HuH-7 (cell line): Measurements from ENCODE around the gene MZB1.
"Not testable (repeated sequence)": the region's sequence is repeated elsewhere in the genome, so short reads cannot be mapped to it uniquely, and the experiment has no call there.

Experiments
- DNase-seq: peaks from one replicate; pipeline ENCODE4 v3.0.0; 2011; ENCODE audit warnings: low spot score

The MZB1 gene

DNA sequence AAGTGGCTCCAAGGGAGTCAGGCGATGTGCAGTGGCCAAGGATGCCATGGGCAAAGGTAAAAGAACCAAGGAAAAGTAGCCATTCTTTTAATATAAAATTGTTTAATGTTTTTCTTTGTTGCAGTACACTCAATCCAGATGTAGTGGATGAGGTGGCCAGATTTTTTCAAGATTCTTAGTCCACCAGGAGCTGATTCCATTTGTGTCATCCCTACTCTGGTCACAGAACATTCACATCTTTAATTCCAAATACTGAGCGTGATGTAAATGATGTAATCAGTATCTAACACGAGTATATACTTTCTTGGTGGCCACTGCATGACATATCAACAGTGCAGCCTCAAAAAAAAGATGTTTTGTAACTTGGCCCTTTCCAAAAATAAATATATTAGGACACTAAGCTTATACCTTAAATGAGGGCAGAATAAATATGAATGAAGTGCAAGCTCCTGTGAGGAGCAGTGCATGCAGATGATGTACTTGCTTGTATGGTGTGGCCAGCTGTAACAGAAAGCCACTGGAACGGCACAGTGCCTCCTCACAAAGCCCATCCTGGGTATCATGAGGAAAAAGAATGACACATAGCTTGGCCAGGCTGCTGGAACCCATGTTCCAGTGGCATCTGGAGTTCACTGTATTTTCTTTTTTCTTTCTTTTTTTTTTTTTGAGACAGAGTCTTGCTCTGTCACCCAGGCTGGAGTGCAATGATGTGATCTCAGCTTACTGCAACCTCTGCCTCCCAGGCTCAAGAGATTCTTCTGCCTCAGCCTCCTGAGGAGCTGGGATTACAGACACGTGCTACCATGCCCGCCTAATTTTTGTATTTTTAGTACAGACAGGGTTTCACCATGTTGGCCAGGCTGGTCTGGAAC, 20.6 kb upstream of the MZB1 start:
- DNase-seq = no peak

DNA sequence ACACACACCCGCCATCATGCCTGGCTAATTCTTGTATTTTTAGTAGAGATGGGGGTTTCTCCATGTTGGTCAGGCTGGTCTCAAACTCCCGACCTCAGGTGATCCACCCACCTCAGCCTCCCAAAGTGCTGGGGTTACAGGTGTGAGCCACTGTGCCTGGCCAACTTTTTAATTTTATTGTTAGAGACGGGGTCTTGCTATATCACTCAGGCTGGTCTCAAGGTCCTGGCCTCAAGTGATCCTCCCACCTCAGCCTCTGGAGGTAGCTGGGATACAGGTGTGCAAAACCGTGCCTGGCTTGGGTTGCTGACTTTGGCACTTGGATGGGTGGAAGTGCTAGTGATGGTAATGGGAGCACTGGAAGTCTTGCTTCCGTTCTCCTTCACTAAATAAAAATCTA, 19.4 kb upstream of the MZB1 start:
- DNase-seq = not testable (repeated sequence)

- no peak for DNase-seq
Measured at GRCh38 chr5:139408191-139408590, 18.5 kb upstream of the MZB1 start.

DNA sequence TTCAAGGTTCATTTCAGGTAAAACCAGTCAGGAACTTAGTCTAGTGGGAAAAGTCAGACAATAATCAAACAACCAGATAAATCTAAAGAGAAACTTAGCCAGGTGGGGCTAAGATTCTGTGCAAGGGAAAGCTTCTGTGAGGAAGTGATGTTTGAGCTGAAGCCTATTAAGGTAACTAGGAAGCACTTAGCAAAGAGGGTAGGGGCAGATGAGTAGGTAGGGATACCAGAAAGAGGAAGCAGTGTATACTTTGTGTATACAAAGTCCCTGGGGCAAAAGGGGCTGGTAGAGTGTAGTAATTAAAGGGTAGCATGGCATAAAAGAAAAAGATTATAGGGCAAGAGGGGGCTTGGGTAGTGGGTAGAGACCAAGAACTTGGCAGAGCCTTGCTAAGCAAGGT, 17.8 kb upstream of the MZB1 start:
- no peak for DNase-seq

DNA sequence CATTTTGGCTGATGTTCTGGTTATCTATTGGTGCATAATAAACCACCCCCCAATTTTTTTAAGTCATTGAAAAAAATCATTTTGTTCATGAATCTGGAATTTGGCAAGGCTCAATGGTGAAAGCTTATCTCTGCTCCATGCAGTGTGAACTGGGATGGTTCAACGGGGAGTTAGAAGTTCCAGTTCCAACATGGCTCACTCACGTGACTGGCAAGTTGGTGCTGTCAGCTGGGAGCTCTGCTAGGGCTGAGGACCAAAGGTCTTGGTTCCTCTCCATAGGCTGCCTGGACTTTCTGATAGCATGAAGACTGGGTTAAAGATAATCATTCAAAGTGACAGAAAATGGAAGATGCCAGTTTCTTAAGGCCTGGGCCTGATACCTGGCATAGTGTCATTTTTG, 17.2 kb upstream of the MZB1 start:
- no peak for DNase-seq

DNA sequence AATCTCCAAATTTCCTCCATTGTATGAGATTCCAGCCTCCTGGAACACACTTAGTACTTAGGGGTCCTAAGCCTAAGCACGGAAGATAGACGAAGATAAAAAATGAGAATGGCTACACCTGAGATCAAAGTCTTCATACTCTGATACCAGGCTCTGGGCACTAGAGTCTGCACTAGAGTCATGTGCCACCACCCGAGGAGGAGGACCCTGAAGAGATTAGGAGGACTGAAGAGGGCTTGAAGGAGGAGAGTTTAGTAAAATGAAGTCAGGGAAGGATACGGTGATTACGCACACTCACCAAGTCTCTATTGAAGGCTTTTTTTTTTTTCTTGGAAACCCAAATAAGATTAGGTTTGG, 14.7 kb upstream of the MZB1 start:
- no peak for DNase-seq

GRCh38 chr5:139403787-139404483, 14.2 kb upstream of the MZB1 start, which contains the start of gene SPATA24:
TSS of gene SPATA24 (minus strand) at chr5:139404089. CDS start at chr5:139404060, 29 bp downstream.
- DNase-seq = peak; percentile 94

GRCh38 chr5:139403418-139403786, 13.7 kb upstream of the MZB1 start:
- DNase-seq = no peak

GRCh38 chr5:139402561-139403158, 12.9 kb upstream of the MZB1 start:
- DNase-seq = peak; percentile 77

GRCh38 chr5:139401546-139401945, 11.8 kb upstream of the MZB1 start:
- DNase-seq = no peak

DNA sequence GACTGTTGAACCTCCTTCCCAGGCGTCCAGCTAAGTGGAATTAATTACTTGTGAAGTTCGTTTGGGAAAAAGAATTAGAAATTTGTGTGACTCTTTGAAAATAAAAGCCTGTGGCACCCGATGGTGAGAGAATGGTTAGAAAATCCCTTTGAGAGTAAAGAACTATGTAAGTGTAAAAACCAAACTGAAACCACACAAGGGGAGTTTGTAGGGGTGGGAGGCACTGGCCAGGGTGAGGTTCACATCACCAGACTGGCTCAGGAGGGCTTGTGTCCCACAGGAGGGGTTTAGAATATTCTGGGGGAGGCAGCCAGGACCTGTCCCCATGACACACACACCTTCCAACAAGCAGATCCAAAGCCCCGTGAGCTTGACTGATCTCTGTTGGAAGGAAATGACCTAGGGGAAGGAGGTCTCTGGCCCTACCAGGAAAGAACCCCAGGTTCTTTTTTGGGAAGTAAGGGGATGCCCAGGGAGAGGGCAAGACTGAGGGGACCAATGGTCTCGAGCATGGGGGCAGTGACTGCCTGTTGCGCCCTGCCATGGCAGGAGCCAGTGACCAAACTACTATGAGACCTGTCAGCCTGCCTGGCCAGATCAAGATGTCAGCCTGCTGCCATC, 9.9 kb upstream of the MZB1 start:
- no peak for DNase-seq

- DNase-seq = no peak
Measured at GRCh38 chr5:139397921-139398320, 8.2 kb upstream of the MZB1 start.

DNA sequence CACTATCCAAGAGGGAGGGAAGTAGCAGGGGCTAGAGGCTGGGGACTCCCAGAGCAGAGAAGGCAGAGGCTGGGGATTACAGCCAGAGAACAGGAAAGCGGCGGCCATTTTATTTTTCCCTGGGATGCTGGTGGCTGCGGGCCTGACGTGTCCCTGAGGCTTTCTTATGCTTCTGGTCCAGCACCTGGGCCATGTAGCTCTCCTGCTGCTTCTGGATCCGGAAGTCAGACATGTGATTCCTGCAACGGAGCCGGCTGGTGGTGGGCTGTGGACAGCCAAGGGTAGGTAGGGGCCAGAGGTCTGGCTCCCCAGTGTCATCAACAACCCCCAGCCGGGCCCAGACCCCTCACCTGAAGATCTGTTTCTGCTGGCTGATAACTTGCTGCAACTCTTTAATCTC, 7.0 kb upstream of the MZB1 start:
- DNase-seq = no peak

DNA sequence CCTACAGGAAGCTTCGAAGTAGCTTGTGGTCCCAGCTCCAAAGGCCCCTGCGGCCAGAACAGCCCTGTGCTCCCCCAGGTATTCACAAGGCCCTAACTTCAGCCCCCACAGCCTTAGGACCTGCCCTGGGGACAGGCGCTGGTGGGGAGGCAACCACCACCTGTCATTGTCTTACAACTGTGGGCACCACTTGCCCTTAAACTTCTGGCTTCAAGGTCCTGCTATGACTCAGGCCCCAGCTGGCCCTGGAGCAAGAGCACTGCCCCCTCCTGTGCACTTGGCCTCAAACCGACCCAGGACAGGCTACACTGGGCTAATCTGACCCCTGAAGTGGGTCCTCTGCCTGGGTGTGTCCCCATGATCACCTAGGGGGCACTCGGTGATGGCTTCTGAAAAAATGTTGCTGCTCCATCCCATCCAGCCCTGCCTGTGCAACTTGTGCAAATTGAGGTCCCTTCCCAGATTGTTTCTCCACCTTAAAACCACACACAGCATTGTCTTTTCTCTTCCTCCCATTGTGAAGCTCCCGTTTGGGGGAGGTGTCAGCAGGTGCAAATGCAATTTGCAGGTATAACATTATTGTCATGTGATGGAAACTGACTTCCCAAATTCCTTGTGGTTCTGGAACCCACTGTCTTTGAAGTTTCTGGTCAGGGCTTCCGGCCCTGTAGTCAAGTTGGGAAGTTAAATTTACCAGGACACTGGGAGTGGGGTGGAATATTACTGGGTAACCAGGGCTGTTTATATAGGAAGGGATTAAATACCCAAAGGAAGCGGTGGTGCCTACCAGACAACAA, 6.3 kb upstream of the MZB1 start:
- DNase-seq = no peak

- DNase-seq = no peak
Measured at GRCh38 chr5:139394654-139395566, 5.2 kb upstream of the MZB1 start, which contains the start of gene PROB1. TSS of gene PROB1 (minus strand) at chr5:139395104. CDS start at chr5:139395081, 23 bp downstream.

- DNase-seq = no peak
Measured at GRCh38 chr5:139394123-139394653, 4.5 kb upstream of the MZB1 start.

DNA sequence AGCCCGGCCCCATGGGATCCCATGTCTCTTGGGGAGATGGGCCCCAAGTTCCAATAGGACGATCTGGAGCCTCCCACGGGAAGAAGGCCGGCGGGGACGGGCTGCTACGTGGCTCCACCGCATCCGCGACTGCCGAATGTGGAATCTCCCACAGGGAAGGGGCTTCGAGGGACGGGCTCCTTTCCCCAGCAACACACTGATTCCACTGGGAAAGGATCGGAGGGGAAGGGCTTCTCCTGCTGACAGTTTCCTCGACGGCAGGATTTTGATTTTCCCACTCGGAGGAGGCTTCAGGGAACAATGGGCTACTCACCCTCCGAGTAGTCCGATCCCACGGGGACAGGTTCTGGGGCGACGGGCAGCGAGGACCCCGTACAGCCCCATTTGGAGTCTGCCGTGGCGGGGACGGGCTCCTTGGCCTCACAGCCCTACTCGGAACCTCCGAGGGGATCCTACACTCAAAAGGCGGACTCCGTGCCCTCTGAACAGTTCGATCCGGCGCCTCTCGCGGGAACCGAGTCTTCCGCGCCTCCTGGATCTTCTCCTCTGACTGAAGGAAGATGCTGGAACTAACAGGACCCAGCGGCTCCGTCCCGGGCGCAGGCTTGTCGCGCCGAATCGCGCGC, 3.9 kb upstream of the MZB1 start:
- DNase-seq = no peak

DNA sequence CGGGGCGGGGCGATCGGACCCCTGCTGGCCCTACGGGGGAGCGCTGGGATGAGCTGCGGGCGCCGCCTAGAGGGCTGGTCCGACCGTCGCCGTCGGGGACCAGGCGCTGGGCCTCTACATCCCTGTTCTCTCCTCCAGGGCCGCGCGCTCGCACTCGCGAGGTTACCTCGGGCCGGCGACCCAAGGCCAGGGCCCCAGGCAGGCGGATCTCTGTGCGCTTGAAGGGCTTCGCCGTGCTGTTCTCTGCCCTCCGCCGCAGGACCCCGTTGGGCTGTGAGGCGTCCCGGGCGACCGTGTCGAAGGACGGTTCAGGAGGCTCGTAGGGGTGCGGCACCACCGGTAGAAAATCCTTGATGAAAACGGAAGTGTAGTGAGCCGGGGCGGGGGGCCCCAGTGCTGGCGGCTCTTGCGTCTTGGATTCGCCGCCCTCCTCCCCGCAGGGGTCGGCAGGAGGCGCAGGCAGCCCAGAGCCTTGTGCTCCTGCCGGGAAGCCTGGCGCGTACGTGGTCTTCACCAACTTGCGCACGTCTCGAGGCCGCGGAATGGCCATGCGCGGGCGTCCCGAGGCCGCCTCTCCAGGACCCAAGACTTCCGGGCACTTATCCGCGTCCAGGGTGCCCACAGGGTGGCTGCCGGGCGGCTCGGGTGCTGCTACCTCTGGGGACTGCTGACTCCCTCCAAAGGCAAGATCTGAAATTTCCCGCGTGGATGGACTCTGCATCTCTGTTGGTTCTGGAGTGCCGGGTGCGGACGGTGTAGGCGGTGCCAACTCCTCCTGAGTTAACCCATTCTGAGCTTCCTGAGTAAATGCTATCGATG, 3.2 kb upstream of the MZB1 start:
- DNase-seq = peak; percentile 97

DNA sequence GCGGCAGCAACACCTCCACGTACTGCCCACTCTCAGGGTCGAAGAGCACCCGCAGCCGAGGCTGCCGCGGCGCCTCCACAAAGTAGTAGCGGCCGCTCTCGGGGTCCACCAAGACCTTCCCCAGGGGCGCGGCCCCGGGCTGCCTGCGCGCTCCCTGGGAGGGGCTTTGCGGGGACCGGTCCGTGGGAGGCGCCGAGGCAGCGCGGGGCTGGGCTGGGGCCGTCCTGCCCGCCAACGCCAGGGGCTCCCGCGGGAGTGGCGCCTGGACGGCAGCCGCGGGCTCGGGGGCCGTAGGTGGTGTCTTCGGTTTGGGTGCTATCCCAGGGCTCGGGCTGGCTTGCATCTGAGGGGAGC, 2.6 kb upstream of the MZB1 start:
- no peak for DNase-seq
